ENCODE results near the gene UBL4A.

UBL4A gene

DNA sequence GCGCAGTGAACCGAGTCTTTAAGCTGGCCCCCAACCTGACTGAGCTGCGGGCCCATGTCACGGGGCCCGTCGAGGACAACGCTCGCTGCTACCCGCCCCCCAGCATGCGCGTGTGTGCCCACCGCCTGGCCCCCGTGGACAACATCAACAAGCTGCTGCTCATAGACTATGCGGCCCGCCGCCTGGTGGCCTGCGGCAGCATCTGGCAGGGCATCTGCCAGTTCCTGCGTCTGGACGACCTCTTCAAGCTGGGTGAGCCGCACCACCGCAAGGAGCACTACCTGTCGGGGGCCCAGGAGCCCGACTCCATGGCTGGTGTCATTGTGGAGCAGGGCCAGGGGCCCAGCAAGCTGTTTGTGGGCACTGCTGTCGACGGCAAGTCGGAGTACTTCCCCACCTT is 26.1 kb downstream of the UBL4A start:
- DNase-seq: no peak

DNA sequence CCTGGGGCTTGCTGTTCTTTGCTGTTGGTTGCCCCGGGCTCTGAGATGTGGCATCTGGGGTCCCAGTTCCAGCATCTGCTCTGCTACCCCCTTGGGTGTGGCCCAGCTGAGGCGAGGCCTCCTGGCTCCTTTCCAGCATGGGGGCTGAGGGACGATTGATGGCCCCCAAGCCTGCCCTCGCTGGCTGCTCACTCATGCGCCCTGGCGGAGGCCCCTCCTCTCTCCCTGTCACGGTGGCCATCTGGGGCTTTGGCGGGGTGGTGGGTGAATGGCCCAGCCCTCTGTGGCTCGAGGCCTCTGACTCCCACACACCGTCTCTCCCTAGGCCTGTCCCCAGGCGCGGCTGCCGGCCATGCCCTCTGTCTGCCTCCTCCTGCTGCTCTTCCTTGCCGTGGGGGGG is 26.6 kb downstream of the UBL4A start:
- no peak for DNase-seq

GRCh38 chrX:154458954-154459778 is 27.2 kb downstream of the UBL4A start:
- DNase-seq: no peak

DNA sequence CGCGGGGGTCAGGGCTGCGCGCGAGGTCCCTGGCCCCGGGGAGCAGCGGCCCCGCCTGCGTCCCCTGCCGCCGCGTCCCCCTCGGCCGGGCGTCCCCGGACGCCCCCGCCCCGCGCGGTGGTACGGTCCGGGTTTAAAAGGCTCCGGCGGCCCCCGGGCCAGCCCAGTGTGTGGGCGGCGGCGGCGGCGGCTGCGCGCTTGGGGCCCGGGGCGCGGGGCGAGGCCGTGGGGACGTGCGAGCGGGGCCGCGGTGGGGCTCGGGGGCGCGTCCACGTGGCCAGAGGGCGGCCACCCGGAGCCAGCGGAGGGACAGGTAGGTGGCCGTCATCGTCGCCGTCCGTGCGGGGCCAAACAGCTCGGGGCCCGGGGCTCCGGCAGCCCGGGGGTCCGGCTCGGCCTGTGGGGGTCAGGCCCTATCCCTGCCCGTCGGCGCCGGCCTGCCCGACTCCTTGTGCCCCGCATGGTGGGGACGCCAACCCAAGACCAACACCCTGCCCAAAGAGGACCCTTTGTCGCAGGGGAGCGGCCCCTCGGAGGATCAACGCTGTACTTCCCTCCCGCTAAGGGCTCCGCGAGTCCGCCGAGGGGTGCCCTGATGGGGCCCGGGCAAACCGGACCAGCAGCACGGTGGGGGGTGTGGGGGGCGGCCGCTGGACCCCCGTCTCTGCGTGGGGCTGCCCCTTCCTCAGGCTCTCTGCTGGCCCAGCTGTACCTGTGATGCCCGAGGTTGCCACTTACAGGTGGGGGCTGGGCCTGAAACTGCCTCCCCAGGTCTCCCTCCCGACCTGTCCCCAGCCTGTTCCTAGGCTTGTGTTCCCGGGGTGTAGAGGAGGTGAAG is 28.1 kb downstream of the UBL4A start, which contains the start of gene PLXNA3:
Gene PLXNA3, plus strand, starts transcription at position 166 of the 838 bp plus-strand sequence. CDS start 1,903 bp downstream, outside the sequence.
- DNase-seq: no peak

DNA sequence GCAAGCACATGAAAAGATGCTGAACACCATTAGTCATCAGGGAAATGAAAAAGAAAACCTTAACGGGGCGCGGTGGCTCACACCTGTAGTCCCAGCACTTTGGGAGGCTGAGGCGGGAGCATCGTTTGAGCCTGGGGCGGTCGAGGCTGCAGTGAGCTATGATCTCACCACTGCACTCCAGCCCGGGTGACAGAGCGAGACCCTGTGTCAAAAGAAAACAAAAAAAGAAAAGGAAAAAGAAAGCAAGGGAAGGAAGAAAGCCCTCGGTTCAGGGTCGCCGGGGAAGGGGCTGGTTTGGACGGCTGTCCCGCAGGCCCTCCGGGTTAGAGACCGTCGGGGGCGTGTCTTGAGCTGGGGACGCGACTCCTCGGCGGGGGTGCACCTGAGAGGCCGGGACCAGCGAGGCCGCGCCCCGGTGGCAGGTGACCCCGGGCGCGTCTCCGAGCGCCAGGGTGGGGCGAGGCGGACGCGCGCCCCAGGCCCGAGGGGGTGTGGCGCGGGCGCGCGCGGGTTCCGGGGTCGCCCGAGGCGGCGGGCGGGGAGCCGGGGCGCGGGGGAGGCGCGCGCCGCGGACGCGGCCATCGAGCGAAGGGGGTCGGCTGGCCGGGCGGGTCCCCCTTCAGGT is 28.8 kb downstream of the UBL4A start:
- no peak for DNase-seq

- DNase-seq: no peak
These were observed 33.6 kb downstream of the UBL4A start for GRCh38 chrX:154452823-154453222.

GRCh38 chrX:154450312-154450711 is 36.1 kb downstream of the UBL4A start:
- no peak for DNase-seq

- DNase-seq: no peak
These were observed 36.8 kb downstream of the UBL4A start for GRCh38 chrX:154449618-154450017.

- no peak for DNase-seq
These were observed 37.9 kb downstream of the UBL4A start for GRCh38 chrX:154448484-154448883.

DNA sequence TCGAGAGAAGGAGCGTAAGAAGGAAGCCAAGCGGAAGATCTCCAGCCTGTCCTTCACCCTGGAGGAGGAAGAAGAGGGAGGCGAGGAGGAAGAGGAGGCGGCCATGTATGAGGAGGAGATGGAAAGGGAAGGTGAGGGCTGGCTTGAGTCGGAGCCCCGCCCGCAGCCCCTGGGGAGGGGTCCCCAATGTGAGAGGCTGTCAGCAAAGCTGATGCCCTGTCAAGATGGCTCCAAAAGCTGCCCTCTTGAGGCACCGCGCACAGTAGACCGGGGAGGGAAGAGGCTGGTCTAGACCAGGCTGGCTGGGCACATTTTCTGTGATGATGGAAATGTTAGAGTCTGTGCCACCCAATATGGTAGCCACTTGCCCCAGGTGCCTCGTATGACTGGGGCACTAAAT is 40.0 kb downstream of the UBL4A start:
- no peak for DNase-seq

DNA sequence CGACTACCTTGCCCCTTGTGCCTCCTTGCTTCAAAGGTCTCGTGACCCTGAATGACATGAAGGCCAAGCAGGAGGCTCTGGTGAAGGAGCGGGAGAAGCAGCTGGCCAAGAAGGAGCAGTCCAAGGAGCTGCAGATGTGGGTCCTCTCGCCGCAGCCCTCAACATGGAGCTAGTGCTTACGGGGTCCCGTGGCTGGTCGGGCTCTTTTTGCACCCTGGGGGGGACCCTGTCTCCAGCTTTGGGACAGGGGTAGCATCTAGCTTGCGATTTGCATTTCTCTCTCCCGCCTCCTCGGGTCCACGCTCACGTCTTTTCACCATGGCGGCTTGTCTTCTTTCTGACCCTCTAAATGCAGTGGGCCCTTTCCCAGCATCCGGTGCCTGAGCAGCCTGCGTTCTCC is 40.6 kb downstream of the UBL4A start:
- DNase-seq: no peak

DNA sequence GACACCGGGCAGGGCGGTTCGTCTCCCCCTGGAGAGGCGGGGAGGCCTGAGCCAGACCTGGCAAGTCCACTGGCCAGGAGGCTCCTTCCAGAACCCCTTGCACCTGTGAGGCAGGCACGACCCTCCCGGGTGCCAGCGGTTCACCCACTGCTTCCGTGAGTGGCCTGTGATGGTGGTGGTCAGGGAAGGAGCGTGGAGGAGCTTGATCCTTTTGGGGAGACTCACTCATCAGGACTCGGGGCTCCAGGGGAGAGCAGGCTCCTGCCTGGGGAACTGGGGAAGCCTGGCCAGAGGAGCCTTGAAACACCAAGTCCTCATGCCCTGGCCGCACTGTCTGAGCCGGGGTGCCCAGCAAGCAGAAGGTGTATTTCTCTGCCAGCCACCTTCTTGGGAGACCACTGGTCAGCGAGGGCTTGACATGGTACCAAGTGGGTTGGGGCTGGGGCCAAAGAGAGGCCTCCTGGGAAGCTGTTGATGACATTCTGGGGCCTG is 41.6 kb downstream of the UBL4A start:
- no peak for DNase-seq

DNA sequence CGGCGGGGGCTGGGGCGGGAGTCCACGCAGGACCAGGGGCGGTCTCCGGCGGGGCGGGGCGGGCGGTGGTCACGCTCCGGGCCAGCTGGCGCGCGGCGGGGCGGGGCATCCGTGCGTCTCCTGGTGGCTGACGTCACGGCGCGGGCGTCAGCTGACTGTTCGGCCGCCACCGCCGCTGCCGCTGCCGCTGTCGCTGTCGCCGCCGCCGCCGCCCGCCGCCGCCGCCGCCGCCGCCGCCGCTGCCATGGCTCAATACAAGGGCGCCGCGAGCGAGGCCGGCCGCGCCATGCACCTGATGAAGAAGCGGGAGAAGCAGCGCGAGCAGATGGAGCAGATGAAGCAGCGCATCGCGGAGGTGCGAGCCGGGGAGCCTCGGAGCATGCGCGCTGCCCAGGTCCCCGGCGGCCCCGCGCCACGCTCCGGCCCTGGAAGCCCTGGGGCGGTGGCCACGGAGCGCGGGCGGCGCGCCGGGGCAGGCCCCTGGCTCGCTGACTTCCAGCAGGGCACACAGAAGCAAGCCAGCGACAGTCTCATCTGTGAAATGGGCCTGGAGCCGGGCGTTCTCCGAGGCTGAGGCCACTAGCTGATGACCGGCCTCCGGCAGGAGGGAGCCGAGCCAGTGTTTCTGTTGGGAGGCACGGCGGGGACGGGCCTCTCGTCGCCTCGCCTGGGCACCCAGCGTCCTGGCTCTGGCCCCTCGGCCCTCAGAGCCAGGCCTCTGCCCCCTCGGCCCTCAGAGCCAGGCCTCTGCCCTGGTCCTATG is 42.2 kb downstream of the UBL4A start, which contains the start of gene FAM50A:
Gene FAM50A, plus strand, starts transcription at position 150 of the 763 bp plus-strand sequence. Its CDS starts 95 bp downstream, at position 245.
- no peak for DNase-seq

GRCh38 chrX:154443479-154443910 is 42.9 kb downstream of the UBL4A start:
- DNase-seq: no peak

GRCh38 chrX:154441984-154442707 is 44.3 kb downstream of the UBL4A start:
- DNase-seq: no peak

DNA sequence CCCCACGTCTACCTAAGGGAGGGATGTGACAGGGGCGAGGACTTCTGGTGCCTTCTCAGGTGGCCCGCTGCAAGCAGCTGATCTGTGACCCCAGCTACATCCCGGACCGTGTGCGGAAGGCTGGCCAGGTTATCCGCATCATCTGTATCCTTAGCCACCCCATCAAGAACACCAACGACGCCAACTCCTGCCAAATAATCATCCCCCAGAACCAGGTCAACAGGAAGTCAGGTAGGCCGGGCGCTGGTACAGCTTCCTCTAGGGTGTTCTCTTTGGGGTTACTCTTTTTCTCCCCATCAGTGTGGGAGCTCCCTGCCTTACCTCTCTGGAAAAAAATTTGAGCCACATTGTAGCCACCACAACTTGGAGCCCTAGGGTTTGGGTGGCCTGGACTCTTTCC is 44.9 kb downstream of the UBL4A start:
- DNase-seq: no peak

GRCh38 chrX:154440623-154441357 is 45.6 kb downstream of the UBL4A start:
- no peak for DNase-seq

- no peak for DNase-seq
These were observed 46.6 kb downstream of the UBL4A start for GRCh38 chrX:154439841-154440240.

DNA sequence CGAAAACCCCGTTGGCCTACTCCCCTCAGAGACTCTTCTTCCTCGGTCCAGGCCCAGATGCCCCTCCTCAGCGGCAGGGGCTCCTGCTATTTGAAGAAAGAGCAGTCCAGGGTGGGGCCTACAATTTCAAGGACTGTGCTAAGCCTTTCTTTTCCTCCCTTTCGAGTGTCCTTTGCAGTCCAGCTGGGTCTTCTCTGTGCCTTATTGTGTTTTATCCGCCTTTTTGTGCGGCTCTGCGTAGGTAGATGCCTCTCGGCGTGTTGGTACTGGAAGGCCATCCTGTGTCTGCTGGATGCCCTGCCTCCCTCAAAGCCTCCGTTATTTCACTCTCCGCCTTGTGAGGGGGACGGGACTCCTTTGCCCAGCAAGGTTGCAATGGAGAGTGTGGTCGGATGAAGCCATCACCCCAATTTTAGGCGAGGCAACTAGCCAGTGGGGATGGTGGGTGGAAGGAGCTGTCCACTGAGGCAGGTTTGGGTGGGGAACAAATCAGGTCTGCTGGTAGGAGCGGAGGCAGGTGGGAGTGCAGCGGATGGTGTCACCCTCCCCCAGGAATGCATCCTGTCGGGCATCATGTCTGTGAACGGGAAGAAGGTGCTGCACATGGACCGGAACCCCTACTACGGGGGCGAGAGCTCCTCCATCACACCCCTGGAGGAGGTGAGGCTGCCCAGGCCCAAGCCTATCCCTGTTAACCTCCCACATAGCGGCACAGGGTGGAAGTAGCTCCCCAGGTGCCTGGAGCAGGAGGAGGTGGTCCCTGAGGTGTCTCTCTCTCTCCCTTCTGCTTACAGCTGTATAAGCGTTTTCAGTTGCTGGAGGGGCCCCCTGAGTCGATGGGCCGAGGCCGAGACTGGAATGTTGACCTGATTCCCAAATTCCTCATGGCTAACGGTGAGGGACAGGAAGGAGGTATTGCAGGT is 48.2 kb downstream of the UBL4A start:
- DNase-seq: no peak
